Measurements from ENCODE around the gene STXBP3. TPM values are rescaled to one million over a fixed set of nuclear protein-coding genes. Genes with fewer than 3 reads are reported as not detected.

STXBP3 gene
- total and polyA plus RNA-seq, 9 of the 15 experiments (the other 6 are each of a cell fraction or from before 2014, with no cell fraction given), result 32.5 to 52.5 (median 39.2) TPM

GRCh38 chr1:108746382-108747170, at the start of gene STXBP3 (continued):
- no peak for TF ChIP-seq IRF9 (tag; IDR thresholded peaks at IDR 0.05)
- TF ChIP-seq EGR1 (conservative IDR thresholded peaks at IDR 0.05), result peak; percentile 89
- TF ChIP-seq SIRT6 (IDR thresholded peaks at IDR 0.05; ENCODE audit: low read depth, low read length), result no peak
- TF ChIP-seq HDAC2 (IDR thresholded peaks at IDR 0.05), result peak; percentile 87; the same call in 1 of the 2 replicates
- peak; percentile 64 for TF ChIP-seq SMAD1 (IDR thresholded peaks at IDR 0.05; ENCODE audit: low read depth, low read length, partially characterized antibody)
- peak in 1 of 2 experiments; percentile 73 for TF ChIP-seq TBL1XR1 (IDR thresholded peaks at IDR 0.05; ENCODE audit: low read length in 2 of 2)
- TF ChIP-seq MTA2 (IDR thresholded peaks at IDR 0.05; ENCODE audit: low read depth), result no peak; the same call in 1 of the 2 replicates
- peak; percentile 63; the same call in 1 of the 2 replicates for TF ChIP-seq DPF2 (IDR thresholded peaks at IDR 0.05)
- 0 out of 2 replicates have a peak, but pooled peaks have one; percentile 70 for TF ChIP-seq ZNF174 (CRISPR knock-in tag; IDR thresholded peaks at IDR 0.05)
- TF ChIP-seq ZKSCAN1 (IDR thresholded peaks at IDR 0.05; ENCODE audit: low read depth, low read length), result peak; percentile 11; the same call in 1 of the 2 replicates
- TF ChIP-seq CREBBP (IDR thresholded peaks at IDR 0.05; ENCODE audit: low read depth, low read length), result no peak
- TF ChIP-seq CEBPZ (IDR thresholded peaks at IDR 0.05; ENCODE audit: borderline replicate concordance, low read depth, low read length), result no peak
- TF ChIP-seq RHOXF2B (CRISPR knock-in tag; conservative IDR thresholded peaks at IDR 0.05), result no peak
- TF ChIP-seq ETS1 (conservative IDR thresholded peaks at IDR 0.05; ENCODE audit: control insufficient read depth, low read depth, low read length), result peak; percentile 80
